Measurements from ENCODE around the gene TOX4.

- TF ChIP-seq, protein P1, sequence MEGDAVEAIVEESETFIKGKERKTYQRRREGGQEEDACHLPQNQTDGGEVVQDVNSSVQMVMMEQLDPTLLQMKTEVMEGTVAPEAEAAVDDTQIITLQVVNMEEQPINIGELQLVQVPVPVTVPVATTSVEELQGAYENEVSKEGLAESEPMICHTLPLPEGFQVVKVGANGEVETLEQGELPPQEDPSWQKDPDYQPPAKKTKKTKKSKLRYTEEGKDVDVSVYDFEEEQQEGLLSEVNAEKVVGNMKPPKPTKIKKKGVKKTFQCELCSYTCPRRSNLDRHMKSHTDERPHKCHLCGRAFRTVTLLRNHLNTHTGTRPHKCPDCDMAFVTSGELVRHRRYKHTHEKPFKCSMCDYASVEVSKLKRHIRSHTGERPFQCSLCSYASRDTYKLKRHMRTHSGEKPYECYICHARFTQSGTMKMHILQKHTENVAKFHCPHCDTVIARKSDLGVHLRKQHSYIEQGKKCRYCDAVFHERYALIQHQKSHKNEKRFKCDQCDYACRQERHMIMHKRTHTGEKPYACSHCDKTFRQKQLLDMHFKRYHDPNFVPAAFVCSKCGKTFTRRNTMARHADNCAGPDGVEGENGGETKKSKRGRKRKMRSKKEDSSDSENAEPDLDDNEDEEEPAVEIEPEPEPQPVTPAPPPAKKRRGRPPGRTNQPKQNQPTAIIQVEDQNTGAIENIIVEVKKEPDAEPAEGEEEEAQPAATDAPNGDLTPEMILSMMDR (IDR thresholded peaks at IDR 0.05): no peak
- no peak for TF ChIP-seq POLR2A (IDR thresholded peaks at IDR 0.05)
- TF ChIP-seq EP300 (IDR thresholded peaks at IDR 0.05): no peak
Observed at GRCh38 chr14:21528381-21529348, 51.7 kb downstream of the TOX4 start.

Measured in ovary (tissue), 3 donors.